Left forelimb (tissue), 1 donor: ENCODE results near the gene SEMA3B.
"Not testable (repeated sequence)": the region's sequence is repeated elsewhere in the genome, so short reads cannot be mapped to it uniquely, and the experiment has no call there.

Source experiments
- DNase-seq: peaks from one replicate; pipeline ENCODE4 v3.0.0-alpha.2; 2018; ENCODE audit warnings: low spot score

Gene SEMA3B

DNA sequence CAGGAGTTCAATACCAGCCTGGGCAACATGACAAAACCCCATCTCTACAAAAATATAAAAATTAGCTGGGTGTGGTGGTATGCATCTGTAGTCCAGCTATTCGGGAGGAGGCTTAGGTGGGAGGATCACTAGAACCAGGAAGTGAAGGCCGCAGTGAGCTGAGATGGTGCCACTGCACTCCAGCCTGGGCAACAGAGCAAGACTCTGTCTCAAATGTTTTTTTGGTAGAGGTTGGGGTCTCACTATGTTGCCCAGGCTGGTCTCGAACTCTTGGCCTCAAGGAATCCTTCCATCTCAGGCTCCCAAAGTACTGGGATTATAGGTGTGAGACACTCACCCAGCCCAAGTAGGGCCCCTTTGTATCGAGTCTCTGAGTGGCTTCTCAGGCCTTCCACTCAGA lies 25.1 kb downstream of the SEMA3B start:
- DNase-seq, result no peak

DNA sequence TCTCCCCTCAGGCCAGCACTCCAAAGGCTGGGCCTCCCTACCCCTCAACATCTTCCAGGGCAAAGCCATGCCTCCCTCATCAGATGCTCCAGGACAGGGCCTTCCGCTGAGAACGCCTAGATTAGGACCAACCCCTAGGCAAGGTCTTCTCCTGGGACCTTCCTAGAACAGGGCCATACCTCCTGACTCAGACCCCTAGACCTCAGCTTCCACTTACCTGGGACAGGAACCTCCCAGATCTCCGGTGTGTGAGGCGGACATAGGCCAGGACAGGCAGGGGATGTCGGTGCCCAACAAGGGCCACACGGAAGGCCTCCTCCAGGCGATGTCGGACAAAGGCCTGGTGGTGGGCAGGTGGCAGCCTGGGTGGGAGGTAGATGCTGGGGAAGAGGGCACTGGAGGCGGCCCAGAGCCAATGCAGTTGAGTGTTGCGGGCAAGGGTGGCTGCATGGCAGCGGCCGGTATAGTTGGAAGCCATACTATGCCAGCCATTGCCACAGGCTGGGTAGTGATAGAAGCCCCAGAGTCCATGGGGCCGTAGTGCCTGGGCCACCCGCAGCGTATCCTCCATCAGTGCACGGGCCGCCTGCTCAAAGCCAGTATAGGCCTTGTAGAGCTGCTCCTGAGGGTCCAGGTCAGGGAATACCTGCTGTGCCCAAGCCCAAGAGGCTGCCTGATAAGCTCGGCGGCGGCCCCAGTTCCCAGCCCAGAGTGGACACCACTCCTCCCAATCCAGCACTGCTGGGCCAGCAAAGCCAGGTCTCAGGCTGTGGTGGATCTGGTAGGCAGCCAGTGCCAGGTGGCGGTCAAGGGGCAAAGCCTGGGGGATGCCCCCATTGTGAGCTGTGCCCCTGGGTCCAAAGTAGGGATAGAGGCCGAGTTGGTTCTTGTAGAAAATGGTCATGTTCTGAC lies 25.8 kb downstream of the SEMA3B start:
- DNase-seq, result no peak

DNA sequence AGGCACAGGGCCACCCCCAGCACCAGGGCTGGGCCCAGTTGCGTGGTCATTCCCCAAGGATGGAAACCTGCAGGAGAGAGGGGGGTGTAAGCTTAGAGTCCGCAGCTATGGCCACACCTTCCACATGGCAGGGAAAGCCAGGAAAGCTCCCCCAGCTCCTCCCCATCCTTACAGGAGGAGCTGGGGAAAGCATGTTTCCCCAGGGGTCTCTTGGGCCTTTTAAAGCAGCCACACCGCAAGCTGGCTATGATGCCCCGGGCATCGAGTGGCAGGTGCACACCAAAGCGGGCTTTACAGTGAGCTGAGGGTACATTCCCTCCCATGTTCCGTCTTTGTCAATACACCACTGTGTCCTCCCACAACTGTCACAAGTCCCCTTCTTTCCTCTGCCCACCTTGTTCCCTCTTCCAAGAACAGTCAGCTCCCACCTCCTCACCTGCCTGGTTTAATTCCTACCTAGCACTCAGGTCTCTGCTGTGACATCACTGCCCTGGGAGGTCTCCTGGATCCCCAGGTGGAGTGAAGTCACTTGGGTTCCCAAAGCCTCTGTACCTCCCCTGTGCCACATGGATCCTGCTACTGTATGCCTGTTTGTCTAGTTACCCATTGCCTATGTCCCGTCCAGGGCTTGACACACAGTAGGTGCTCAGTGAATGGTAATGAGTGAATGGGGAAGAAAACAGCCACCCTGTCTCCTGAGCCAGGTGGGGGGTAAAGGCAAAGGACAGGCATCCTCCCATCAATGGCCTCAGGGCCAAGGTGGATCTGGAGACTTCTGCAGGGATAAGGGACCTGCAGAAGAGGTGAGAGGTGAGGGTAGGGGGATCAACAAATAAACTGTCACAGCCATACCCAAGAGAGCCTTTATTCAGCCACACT lies 26.8 kb downstream of the SEMA3B start:
- peak; percentile 61 for DNase-seq

DNA sequence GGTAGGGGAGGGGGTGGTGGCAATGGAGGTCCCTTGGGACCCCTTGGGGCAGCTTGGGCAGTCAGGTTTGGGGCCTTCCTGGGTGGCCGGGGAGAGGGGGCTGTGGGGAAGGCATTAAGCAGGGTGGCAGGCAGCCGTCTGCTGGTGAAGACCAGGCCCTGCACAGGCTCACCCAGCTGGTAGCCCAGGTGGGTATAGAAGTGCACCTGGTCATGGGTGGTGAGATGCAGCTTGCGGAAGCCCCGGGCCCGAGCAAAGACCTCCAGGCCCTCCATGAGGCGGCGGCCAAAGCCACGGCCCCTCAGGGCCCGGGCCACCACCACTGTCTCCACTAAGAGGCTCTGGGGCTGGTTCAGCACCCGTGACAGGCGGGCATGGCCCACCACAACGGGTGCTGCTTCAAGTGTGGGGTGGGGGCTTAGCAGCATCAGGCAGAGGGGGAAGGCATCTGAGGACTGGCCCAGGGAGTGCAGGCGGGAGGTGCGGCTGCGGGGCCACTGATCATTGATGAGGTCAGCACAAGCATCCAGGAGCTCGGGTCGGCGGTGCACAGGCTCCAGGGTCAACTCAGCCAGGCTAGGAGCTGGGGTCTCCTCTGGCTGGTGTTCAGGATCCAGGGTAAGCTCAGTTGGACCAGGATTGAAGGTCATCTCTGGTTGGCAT lies 27.9 kb downstream of the SEMA3B start:
- peak; percentile 64 for DNase-seq

DNA sequence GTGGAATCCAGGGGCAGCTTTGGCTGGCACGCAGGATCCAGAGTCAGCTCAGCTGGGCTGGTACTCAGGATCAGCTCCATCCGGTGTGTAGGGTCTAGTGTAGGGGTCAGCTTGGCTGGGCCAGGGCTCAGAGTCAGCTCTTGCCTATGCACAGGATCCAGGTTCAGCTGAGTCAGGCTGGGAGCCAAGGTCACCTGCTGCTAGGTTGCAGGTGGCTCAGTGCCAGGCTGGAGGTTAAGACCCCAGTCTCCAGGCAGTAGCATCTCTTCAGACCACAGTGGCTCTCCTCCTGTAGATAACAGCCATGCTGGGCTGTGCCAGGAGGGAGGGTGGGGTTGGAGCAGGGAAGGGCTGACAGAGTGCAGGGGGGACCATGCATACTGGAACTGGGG lies 28.4 kb downstream of the SEMA3B start:
- DNase-seq, result no peak

DNA sequence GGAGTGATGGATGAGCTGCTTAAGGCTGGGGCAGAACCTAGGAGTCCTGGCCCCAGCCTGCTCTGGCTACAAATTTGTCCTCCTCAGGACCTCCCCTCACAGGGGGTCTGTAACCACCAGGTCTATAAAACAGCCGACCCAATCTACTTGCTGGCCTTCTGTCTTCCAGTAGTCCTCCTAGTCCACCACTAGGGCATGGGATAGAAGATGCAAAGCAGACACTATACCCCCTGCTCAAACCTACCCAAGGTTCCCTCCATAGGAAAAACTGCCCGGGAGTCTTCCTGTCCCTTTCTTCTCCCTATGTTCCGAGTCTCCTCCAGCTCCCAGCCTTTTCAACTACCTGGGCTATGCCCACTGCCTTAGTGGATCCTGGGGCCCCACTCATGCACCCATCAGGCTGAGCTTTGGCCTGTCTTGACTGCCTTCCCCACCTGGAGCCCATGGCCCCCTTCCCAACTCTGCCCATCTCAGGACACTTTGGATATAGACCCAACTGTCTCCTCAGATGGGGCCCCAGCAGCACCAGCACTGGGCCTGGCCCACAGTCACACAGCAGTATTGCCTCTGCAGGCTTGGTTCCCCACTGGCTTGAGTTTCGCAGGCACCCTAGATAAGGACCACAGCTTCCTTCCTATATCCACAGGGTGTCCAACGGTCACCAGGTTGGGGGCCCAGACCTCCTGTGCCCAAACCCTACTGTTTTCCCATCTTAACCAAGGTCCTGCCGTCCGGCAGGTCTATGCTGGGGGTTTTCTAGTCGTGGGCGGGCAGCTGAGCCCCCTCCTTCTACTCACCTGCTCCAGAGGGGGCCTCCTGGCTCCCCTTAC lies 29.2 kb downstream of the SEMA3B start:
- peak; percentile 70 for DNase-seq

DNA sequence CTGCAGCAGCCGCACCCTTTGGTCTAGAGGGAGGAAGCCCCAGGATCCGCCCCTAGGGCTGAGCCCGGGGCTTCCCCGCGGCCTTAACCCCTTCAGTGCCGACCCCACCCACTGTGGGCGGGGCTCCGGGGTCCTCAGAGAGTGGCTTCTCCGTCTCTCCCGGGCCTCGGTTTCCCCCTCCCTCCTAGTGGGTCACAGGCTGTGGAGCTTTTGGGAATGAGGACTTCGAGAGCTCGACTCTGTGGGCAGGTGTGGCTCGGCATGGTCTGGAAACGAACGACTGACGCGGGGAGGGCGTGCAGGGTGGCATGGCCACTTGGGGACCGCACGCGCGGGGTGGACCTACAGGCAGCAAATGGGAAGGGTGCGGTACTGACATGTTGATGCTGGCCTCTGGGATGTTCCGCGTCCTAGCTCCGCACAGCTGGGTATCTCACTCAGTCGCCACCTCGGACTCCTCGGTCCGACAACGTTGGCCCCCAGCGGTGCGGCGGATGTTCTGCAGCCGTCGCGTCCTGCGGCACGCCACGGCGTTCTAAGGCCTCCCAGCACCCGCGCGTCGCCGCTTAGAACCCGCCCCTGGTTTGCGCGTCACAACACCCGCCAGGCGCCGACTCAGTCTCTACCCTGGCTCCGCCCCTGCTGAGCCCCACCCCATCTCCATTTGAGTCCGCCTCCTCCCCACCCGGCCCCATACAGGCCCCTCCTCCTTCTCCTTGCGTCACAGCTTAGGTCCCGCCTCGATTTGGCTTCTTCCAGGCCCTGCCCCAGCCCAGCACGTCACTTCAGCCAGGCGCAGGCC lies 30.1 kb downstream of the SEMA3B start, which contains the start of the genes HYAL3 and NAA80:
Gene HYAL3 (minus strand): TSS at position 570 of the 802 bp plus-strand sequence. CDS start 3,803 bp downstream, outside the sequence.
Gene NAA80 (minus strand): TSS at position 570 of the 802 bp plus-strand sequence. CDS start 1,942 bp downstream, outside the sequence.
- DNase-seq, result peak; percentile 100

DNA sequence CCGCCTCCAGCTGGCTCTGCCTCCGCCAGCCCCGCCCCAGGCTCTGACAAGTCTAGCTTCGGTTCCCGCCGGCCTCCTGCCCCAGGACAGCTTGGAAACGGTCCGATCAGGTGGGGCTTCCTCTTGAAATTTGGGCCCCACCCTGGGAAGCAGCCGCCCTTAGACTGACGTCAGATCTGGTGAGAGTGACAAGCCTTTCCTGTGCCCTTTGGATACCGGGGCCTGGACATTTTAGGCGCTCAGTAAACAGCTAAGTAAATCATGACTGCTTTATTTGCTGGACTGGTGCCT lies 30.6 kb downstream of the SEMA3B start:
- no peak for DNase-seq

DNA sequence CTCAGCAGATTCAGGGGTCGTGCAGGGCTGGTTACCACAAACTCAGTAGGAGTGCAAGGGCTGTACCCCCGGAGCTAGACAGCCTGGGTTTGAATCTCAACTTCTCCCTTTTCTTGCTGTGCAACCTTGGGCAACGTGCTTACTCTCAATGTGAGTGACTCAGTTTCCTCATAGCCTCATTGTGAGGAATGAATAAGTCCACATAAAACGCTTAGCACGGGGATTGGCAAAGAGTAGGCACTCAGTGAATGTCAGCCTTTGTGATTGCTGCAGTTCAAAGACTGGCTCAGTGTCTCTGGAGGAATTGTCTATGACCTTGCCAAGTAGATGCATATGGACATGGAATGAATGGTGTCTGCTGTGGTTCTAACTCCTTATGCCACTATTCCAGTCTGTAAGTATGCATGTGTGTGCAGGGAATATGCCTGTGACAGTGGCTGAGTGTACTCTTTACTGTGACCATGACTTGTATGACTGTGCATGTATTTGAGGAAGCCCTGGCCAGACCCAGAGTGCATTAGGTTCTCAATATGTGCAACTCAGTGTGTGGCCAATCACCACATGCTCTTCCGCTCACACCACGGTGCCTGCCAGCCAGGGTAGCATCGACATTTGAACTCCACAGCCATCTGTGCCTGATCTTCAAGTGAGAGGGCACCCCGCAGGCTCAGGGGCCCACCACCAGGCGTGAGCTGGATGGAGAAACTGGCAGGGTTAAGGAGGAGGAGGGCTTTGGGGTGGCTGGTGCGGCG lies 31.2 kb downstream of the SEMA3B start:
- peak; percentile 61 for DNase-seq

DNA sequence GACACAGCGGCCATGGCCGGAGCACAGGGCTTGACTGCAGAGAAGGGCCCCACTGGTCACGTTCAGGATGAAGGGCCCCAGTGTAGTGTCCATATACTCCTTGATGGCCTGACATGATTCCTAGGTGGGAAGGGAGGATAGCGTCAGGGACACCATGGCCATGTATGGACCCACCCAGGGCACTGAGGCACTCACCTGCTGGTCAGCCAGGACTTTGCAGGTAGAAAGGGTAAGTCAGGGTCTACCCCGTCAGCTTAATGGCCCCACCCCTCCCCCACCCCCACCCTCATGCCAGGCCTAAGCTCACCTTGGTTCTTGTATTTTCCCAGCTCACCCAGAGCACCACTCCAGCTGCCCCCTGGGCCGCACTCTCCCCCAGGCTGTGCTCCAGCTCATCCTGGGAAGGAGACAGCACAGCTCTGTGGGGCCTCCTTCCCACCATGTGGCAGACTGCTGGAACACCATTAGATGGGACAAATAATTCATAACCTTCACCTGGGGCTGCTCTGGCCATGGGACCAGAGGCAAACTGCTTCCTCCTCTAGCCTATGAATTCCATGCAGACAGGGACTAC lies 31.8 kb downstream of the SEMA3B start:
- DNase-seq, result no peak

DNA sequence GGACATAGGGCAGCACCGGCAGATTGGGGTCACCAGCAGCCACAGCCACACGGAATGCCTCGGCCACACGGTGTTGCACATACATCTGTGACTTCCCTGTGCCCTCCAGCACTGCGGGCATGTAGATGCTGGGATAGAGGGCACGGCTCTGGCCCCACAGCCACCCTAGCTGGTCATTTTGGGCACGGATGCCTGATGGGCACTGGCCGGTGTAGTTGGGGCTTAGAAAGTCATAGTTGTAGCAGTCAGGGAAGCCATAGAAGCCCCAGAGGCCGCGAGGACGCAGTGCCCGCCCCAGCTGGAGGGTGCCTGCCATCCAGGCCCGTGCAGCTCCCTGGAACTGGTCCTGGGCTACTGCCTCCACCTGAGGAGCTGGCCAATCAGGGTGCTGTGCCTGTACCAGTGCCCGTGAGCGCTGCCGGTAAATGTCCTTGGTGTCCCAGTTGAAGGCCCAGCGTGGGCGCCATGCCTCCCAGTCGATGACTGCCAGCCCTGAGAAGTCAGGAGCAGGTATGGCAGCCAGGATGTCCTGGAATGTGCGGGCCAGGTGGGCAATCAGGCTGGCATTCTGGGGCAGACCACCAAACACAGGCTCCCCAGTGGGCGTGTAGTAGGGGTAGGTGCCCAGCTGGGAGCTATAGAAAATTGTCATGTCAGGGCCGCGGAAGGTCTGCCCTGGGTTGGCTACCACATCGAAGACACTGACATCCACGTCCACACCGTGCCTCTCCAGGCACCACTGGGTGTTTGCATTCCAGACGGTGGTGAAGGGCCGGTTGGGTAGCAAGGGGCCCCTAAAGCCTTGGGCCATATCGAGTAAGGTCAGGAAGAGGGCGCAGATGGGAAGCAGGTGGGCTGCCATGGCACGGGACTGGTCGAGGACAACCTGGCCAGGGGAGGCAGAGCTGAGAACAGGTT lies 33.4 kb downstream of the SEMA3B start:
- no peak for DNase-seq

DNA sequence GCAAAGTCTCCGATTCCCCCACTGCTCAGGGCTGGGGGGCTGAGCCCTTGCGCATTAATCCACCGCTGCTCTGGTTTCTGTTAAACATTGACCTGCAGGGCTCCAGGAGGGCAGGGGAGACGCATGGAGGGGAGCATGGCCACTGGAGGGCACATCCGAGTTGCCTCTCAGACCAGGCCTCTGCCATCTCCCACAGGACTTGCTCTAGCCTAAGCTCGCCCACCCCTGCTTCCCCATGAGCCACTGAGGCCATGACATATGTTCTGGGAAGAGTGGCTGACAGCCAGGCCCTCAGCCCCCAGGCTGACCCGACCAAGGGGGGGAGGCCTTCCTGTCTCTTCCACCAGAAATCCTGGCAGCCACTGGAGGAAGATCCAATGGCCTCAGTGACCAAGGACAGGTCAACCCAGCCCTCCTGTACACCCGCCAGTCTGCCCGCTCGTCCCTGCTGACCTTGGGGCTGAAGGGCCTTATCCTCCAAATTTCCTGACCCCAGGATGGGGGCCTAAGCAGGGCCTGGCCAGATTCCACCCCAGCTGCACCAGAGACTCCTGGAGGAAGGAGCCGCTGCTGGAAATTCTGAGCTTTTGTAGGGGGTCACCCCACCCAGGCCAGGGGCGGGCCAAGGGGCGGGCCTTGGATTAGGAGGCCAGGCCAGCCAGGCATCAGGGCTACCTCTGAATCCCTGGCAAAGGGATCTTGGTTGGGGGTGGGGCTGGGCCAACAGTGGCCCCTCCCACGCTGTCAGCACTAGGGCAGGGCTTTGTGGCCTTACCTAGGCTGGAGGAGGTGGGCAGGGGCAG lies 34.3 kb downstream of the SEMA3B start, which contains the start of gene HYAL1:
Gene HYAL1 (minus strand): TSS at position 562 of the 803 bp plus-strand sequence. CDS start 618 bp downstream, outside the sequence.
- DNase-seq, result peak; percentile 64

DNA sequence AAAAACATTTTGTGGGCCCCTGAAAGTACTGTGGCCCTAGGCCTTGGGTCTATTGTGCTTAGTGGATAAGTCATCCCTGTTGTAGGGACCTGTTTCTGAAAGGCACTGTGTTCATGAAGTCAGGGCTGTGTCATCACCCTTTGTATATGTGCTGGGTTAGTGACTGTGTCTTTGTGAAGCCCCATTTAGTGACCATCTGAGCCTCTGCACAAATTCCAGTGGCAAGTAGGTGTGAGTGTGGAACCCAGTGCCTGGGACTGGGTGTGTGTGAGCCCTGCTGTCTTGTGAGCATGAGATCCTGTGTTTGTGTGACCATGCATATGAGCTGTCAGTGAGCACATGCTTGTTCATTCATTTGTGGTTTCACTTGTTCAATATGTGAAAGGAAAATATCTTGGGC lies 35.7 kb downstream of the SEMA3B start:
- DNase-seq, result no peak

DNA sequence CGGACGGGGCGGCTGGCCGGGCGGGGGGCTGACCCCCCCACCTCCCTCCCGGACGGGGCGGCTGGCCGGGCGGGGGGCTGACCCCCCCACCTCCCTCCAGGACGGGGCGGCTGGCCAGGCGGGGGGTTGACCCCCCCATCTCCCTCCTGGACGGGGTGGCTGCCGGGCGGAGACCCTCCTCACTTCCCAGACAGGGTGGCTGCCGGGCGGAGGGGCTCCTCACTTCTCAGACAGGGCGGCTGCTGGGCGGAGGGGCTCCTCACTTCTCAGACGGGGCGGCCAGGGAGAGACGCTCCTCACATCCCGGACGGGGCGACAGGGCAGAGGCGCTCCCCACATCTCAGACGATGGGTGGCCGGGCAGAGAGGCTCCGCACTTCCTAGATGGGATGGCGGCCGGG lies 43.1 kb downstream of the SEMA3B start:
- DNase-seq, result not testable (repeated sequence)

DNA sequence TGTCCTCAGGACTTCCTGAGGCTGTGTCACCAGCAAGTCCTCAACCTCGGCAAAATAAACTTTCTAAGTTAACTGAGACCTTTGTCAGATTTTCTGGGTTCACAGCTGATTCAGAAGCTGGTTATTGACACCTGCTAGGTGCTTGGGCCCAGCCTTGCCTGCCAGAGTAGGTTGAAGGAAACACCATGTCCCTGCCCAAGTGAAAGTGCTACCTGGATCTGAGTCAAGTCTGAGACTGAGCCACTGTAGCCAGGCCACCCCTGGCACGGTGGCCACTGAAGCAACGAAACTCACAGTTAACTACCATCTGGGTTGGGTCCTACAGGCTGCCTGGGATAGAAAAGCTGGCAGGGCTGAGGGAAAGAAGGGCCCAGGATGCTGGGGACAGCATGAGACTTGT lies 45.4 kb downstream of the SEMA3B start:
- DNase-seq, result no peak

DNA sequence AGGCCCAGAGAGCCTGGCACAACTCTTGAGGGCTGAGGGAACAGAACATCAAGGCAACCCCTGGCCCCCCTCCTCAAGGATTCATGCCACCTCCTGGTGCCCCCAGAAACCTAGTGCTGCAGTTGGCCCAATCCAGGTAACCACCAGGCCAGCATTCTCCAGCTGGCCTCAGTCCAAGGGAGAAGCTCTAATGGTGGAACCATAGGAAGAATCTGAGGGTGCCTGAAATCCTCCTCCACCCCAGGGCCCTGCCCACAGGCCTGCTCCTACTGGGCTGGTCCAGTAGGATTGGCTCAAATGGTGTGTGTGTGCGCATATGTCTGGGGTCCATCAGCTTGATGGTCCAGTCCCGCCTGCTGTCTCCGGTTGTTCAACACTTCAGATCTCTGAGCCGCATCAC lies 45.9 kb downstream of the SEMA3B start:
- no peak for DNase-seq

DNA sequence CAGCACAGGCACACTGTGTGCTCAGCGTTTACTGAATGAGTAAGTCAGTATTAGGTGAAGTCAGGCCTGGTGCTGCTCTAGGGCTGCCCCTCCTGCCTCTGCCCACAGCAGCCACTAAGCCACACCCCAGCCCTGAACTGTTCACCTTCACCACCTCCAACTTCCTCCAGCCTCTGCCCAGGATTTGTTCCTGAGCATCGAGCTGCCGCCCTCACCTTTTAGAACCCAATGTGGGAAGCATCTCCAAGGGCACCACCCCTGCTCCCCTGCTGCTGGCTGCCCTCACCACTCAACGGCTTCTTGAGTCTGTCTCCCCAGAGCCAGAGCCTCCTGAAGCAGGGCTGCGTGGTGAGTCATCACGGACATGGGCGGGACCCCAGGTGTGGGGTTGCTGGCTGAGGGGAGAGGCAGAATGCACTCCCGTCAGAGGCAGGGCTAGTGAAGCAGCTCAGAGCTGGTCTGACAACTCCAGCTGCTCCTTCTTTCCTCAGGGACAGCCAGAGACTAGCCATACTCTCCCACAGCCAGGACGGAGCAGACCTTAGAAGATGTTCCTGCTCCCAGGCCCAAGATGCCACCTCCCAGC lies 47.8 kb downstream of the SEMA3B start:
- DNase-seq, result no peak
